Skeletal muscle tissue (tissue), 4 donors: ENCODE measurements around the gene DSCAML1. TPM values are rescaled to one million over a fixed set of nuclear protein-coding genes. Genes with fewer than 3 reads are reported as not detected.
"Not testable (repeated sequence)": the region's sequence is repeated elsewhere in the genome, so short reads cannot be mapped to it uniquely, and the experiment has no call there.

Source experiments
- H3K27ac ChIP-seq: one replicate; pipeline ENCODE4 v1.7.0; 2013; ENCODE audit warnings: mild to moderate bottlenecking, low read depth, low read length, inconsistent platforms
- H3K27me3 ChIP-seq, 3 donors: one replicate each; pipeline ENCODE4 v1.7.0; 2013; ENCODE audit warnings: low read length in 3 of 3; ENCODE audit not compliant: control insufficient read depth in 3 of 3, insufficient read depth in 3 of 3
- H3K36me3 ChIP-seq, 3 donors: one replicate each; pipeline ENCODE4 v1.7.0; 2013; ENCODE audit warnings: low read length in 3 of 3; ENCODE audit not compliant: control insufficient read depth in 3 of 3, insufficient read depth in 3 of 3
- H3K4me1 ChIP-seq, 3 donors: one replicate each; pipeline ENCODE4 v1.7.0; 2013; ENCODE audit warnings: low read length in 3 of 3, mild to moderate bottlenecking in 3 of 3; ENCODE audit not compliant: control insufficient read depth in 3 of 3, insufficient read depth in 3 of 3
- H3K4me3 ChIP-seq, 3 donors: one replicate each; pipeline ENCODE4 v1.7.0; 2013; ENCODE audit warnings: low read length in 3 of 3
- H3K9ac ChIP-seq, 3 donors: one replicate each; pipeline ENCODE4 v1.7.0; 2013; ENCODE audit warnings: low read length in 3 of 3, mild to moderate bottlenecking in 3 of 3, moderate library complexity in 2 of 3, low read depth in 1 of 3
- H3K9me3 ChIP-seq, 3 donors: one replicate each; pipeline ENCODE4 v1.7.0; 2013; ENCODE audit warnings: low read length in 3 of 3; ENCODE audit not compliant: control insufficient read depth in 3 of 3
- total RNA-seq: library from RNA; depleted of rRNA; stranded (reverse); fragments of >200 nt; gene quantifications from one replicate; pipeline ENCODE4 v1.2.3, GENCODE V29; 2014
- donor health status: Osteomylitis.

Gene DSCAML1
- total RNA-seq, 1 donor from 2014 or later = 0.52 TPM

- H3K27me3 ChIP-seq = peaks cover 4 to 11% (median 8%) of the 10 kb centered on the region in 3 donors
- H3K4me3 ChIP-seq = no peak overlapping the region
- H3K4me1 ChIP-seq = no peaks in the 10 kb centered on the region
- no peaks in the 10 kb centered on the region for H3K9me3 ChIP-seq
- no peaks in the 10 kb centered on the region for H3K36me3 ChIP-seq
- H3K9ac ChIP-seq = no peak overlapping the region
- H3K27ac ChIP-seq = no peak overlapping the region
Measured at GRCh38 chr11:117461396-117462182, 335.4 kb downstream of the DSCAML1 start.

GRCh38 chr11:117459979-117460300 is 337.1 kb downstream of the DSCAML1 start:
- Histone ChIP-seq H3K9me3 (peaks cover 0 to 2% (median 2%) of the 10 kb centered on the region in 3 donors), H3K9ac (no peak overlapping the region), H3K4me1 (no peaks in the 10 kb centered on the region), H3K36me3 (no peaks in the 10 kb centered on the region), H3K27me3 (peaks cover 4 to 11% (median 8%) of the 10 kb centered on the region in 3 donors), H3K27ac (no peak overlapping the region), H3K4me3 (no peak overlapping the region)

GRCh38 chr11:117459123-117459978 is 337.7 kb downstream of the DSCAML1 start:
- Histone ChIP-seq H3K9me3 (peaks cover 0 to 3% (median 2%) of the 10 kb centered on the region in 3 donors), H3K9ac (no peak overlapping the region), H3K4me1 (no peaks in the 10 kb centered on the region), H3K36me3 (no peaks in the 10 kb centered on the region), H3K4me3 (no peak overlapping the region), H3K27ac (no peak overlapping the region), H3K27me3 (peaks cover 4 to 11% (median 8%) of the 10 kb centered on the region in 3 donors)

- Histone ChIP-seq H3K4me3 (no peak overlapping the region), H3K9me3 (peaks cover 2 to 3% (median 2%) of the 10 kb centered on the region in 3 donors), H3K9ac (no peak overlapping the region), H3K27ac (no peak overlapping the region), H3K27me3 (peaks cover 4 to 11% (median 7%) of the 10 kb centered on the region in 3 donors), H3K4me1 (no peaks in the 10 kb centered on the region), H3K36me3 (no peaks in the 10 kb centered on the region)
Measured at GRCh38 chr11:117458275-117459122, 338.5 kb downstream of the DSCAML1 start.

GRCh38 chr11:117457835-117458234 is 339.2 kb downstream of the DSCAML1 start:
- H3K4me3 ChIP-seq = no peak overlapping the region
- H3K9ac ChIP-seq = no peak overlapping the region
- H3K27me3 ChIP-seq = peaks cover 4 to 11% (median 6%) of the 10 kb centered on the region in 3 donors
- H3K4me1 ChIP-seq = no peaks in the 10 kb centered on the region
- peaks cover 2 to 5% (median 3%) of the 10 kb centered on the region in 3 donors for H3K9me3 ChIP-seq
- H3K27ac ChIP-seq = no peak overlapping the region
- H3K36me3 ChIP-seq = no peaks in the 10 kb centered on the region

GRCh38 chr11:117457031-117457785 is 339.8 kb downstream of the DSCAML1 start:
- H3K4me3 ChIP-seq = no peak overlapping the region
- no peaks in the 10 kb centered on the region for H3K4me1 ChIP-seq
- no peak overlapping the region for H3K27ac ChIP-seq
- no peak overlapping the region for H3K9ac ChIP-seq
- peaks cover 4 to 11% (median 6%) of the 10 kb centered on the region in 3 donors for H3K27me3 ChIP-seq
- no peaks in the 10 kb centered on the region for H3K36me3 ChIP-seq
- H3K9me3 ChIP-seq = peaks cover 2 to 5% (median 3%) of the 10 kb centered on the region in 3 donors

- not testable (repeated sequence) for H3K36me3 ChIP-seq, H3K4me3 ChIP-seq, H3K9ac ChIP-seq, H3K4me1 ChIP-seq, H3K27ac ChIP-seq, H3K9me3 ChIP-seq
- H3K27me3 ChIP-seq = peaks cover 3 to 11% (median 4%) of the 10 kb centered on the region in 3 donors
Measured at GRCh38 chr11:117456721-117457029, 340.3 kb downstream of the DSCAML1 start.

GRCh38 chr11:117456027-117456720 is 340.8 kb downstream of the DSCAML1 start:
- no peak overlapping the region for H3K27ac ChIP-seq
- no peak overlapping the region for H3K9ac ChIP-seq
- no peak overlapping the region for H3K4me3 ChIP-seq
- no peaks in the 10 kb centered on the region for H3K36me3 ChIP-seq
- H3K4me1 ChIP-seq = no peaks in the 10 kb centered on the region
- H3K9me3 ChIP-seq = peaks cover 2 to 5% (median 3%) of the 10 kb centered on the region in 3 donors
- H3K27me3 ChIP-seq = peaks cover 3 to 11% (median 4%) of the 10 kb centered on the region in 3 donors

GRCh38 chr11:117454564-117454917 is 342.5 kb downstream of the DSCAML1 start:
- no peaks in the 10 kb centered on the region for H3K36me3 ChIP-seq
- H3K27me3 ChIP-seq = peaks cover 0 to 8% (median 5%) of the 10 kb centered on the region in 3 donors
- no peak overlapping the region for H3K9ac ChIP-seq
- no peak overlapping the region for H3K4me3 ChIP-seq
- H3K9me3 ChIP-seq = peaks cover 2 to 5% (median 3%) of the 10 kb centered on the region in 3 donors
- H3K4me1 ChIP-seq = no peaks in the 10 kb centered on the region
- H3K27ac ChIP-seq = no peak overlapping the region
